G401.6 (cell line): Measurements from ENCODE around the gene CABP1.
"Not testable (repeated sequence)": the region's sequence is repeated elsewhere in the genome, so short reads cannot be mapped to it uniquely, and the experiment has no call there.

Source experiments
- FAIRE-seq: peaks from 2 replicates; lab custom pipeline; 2012; peaks lifted over from hg19 to GRCh38; lab: Jason Lieb, UNC

CABP1 gene

DNA sequence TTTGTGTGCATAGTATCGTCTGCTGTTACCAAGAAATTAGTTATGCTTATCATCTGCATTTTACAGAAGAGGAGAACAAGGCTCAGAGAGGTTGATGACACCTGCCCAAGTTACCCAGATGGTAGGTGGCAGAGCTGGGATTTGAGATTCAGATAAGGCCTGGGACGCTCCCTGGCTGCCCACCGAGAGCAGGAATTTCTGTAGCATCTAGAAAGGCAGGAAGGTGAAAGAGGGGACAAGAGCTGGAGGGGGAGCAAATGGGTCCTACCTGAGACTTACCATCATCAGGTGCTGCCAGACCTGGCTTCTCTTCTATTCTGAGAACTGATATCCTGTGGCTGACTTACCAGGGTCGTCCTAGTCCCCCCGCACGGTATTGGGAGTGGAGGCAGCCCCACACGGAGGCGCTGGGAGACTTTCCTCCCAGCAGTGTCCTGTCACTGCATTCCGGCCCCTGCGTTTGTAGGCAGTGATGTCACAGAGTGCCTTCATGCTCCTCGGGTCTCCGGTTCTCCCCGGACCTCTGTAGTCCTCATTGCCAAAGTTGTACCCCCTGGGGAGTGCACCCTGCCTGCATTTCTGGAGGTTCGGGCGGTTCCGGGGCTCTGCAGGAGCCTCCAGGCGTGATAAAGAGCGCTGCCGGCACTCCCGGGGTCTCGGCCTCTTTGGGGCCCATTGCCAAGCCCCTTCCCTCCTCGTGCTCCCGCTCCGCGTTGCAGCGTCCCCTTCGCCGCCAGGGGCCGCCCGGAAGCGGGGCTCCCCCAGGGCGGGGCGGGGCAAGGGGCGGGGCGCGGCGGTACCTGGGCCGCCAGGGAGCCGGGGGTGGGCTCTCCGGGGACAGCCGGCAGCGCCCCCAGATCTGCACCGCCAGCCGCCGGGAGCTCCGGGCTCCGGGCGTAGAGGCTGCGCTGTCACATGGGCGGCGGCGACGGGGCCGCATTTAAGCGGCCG, at the start of gene CABP1:
Gene CABP1, plus strand, starts transcription at position 856 of the 951 bp plus-strand sequence. Its CDS starts 60 bp downstream, at position 916.
- FAIRE-seq, result no peak

DNA sequence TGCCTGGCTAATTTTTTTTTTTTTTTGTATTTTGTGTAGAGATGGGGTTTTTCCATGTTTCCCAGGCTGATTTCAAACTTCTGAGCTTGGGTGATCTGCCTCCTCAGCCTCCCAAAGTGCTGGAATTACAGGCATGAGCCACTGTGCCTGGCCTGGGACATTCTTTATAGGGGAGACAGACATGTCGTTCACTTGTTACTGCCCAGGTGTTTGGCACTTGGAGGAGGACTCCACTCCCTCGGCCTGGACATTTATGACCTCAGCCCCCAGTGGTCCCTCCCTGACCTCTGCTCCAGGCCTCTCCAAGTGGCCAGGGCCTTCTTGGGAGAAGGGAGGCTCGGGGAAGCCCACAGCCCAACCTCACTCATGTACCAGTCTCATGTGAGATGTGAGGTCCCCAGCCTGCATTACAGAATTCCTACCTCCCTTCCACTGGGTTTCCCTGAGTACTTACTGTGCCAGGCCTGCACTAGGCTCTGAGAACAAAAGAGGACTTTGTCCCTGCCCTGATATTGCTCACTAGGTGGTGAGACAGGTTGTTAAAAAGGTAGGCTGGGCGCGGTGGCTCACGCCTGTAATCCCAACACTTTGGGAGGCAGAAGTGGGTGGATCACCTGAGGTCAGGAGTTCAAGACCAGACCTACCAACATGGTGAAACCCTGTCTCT, 49.6 kb upstream of the CABP1 start:
- FAIRE-seq, result no peak

GRCh38 chr12:120592121-120593049, 48.0 kb upstream of the CABP1 start:
- no peak for FAIRE-seq

DNA sequence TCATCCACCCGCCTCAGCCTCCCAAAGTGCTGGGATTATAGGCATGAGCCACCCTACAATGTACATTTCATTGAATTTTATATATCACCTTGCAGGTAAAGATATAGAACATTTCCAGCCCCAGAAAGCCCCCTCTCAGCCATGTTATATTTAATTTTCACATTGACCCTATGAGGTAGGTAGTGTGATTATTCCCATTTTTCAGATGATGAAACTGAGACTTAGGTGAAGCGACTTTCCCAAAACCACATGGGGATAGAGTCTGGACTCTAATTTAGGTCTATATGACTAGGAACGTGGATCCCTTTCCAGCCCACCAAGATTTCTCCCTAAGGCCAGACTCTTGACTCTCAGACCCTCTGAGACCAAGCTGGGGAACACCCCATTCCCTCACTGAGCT, 43.5 kb upstream of the CABP1 start:
- FAIRE-seq, result no peak

DNA sequence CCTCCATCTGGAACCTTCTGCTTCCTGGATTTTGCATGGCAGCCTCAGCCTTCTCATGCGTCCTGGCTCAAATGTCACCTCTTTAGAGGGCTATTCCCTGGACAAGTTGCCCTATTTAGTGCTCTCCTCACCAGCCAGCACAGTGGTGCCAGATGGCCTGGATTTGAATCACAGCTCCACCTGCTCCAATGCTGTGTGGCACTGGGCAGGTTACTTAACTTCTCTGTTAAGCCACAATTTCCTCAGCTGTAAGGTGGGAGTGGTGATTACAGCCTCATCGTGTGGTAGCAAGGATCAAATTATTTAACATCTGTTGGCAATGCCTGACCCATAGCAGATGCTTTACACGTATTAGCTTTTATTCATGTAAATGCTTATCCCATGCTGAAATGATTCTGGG, 42.6 kb upstream of the CABP1 start:
- FAIRE-seq, result no peak

DNA sequence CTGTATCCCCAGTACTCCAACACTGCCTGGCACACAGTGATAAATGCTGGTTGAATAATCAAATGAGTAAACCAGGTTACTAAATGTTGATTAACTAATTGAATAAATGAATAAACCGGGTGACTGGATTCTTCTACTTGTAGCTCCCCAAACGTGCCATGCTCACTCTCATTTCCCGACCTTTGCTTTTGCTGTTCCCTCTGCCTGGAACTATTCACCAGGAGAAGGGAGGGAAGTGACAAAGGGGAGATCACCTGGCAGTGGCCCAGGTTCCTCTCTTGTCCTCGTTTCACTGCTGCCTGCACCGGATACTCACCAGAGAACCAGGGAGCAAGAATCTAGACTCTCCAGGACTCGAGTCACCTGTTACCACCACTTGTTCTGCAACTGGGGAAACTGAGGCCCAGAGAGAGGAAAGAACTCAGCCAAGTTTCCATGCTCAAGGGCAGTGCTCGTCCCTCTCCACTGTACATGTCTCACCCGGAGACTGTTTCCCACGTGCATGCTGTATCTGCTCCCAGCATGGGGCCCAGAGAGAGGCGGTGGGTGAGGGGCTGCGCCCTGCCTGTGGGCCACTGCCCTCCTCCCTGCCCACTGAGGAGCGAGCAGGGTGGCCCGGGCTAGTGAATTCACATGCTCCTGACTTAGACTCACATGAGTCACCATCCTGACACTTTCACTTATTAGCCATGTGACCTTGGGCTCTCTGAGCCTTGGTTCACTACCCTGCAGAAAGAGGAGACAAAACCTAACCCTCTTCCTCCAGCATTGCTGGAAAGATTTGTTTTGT, 41.6 kb upstream of the CABP1 start:
- FAIRE-seq, result no peak

- no peak for FAIRE-seq
Measured at GRCh38 chr12:120599672-120600552, 40.5 kb upstream of the CABP1 start.

DNA sequence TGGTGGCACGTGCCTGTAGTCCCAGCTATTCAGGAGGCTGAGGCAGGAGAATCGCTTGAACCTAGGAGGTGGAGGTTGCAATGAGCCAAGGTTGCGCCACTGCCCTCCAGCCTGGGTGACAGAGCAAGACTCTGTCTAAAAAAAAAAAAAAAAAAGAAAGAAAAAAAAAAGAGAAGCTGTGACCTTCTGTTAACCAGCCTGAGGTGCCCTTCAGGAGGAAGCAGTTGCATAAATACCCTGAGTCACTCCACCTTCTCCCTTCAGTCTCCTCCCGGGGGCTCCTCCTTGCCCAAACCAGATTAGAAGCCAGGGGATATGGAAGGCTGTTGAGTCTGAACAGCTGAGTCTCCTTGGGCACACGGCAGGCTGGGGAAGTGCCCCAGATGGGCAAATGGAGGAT, 38.0 kb upstream of the CABP1 start:
- not testable (repeated sequence) for FAIRE-seq

GRCh38 chr12:120610560-120610959, 29.9 kb upstream of the CABP1 start:
- no peak for FAIRE-seq

- FAIRE-seq, result not testable (repeated sequence)
Measured at GRCh38 chr12:120611534-120611933, 28.9 kb upstream of the CABP1 start.

DNA sequence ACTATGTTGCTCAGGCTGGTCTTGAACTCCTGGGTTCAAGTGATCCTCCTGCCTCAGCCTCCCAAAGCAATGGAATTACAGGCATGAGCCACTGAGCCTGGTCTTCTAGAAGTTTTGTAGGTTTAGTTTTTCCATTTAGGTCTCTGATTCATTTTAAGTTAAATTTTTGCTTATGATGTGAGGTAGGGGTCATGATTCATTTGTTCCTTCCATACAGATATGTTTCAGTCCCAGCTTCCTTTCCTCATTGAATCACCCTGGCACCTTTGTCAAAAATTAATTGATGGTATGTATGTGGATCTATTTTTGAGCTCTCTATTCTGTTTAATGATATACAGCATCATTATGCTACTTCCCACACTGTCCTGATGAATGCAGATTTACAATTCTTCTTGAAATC, 25.6 kb upstream of the CABP1 start:
- no peak for FAIRE-seq

DNA sequence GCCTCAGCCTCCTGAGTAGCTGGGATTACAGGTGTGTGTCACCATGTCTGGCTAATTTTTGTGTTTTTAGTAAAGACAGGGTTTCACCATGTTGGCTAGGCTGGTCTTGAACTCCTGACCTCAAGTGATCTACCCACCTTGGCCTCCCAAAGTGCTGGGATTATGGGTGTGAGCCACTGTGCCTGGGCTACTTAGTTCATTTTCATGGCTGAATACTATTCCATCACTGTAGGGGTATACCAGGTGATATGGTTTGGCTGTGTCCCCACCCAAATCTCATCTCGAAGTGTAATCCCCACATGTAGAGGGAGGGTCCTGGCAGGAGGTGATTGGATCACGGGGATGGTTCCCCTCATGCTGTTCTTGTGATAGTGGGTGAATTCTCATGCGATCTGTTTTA, 23.2 kb upstream of the CABP1 start:
- not testable (repeated sequence) for FAIRE-seq

GRCh38 chr12:120617767-120618166, 22.7 kb upstream of the CABP1 start:
- FAIRE-seq, result not testable (repeated sequence)

DNA sequence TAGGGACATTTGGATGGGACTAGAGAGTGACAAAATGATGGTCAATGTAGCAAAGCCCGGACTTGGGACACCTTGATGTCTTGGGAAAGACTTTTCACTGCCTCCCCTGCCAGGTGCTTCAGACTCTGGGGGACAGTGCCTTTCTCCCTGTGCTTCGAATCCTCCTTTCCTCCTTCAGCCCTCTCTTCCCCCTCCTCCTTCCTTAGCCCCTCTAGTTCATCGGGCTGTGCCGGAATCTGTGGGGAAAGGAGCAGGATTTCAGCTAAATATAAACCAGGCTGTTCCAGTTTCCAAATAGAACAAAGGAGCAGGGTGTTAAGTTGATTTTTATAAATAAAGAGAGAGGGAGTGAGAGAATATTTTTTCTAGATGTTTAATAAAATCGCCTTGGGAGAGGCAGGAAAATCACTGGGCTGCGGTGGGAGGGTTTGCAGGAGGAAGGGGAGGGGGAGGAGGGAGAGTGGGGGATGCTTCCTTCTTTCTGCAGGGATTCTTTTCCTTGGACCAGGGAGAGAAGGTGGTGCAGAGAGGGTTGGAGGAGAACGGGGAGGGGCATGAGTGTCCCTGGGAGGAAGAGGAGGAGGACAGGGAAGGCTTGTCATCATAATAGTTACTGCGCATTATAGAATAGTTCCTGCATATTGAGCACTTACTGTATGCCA, 21.3 kb upstream of the CABP1 start:
- no peak for FAIRE-seq

- FAIRE-seq, result no peak
Measured at GRCh38 chr12:120620624-120621023, 19.8 kb upstream of the CABP1 start.

DNA sequence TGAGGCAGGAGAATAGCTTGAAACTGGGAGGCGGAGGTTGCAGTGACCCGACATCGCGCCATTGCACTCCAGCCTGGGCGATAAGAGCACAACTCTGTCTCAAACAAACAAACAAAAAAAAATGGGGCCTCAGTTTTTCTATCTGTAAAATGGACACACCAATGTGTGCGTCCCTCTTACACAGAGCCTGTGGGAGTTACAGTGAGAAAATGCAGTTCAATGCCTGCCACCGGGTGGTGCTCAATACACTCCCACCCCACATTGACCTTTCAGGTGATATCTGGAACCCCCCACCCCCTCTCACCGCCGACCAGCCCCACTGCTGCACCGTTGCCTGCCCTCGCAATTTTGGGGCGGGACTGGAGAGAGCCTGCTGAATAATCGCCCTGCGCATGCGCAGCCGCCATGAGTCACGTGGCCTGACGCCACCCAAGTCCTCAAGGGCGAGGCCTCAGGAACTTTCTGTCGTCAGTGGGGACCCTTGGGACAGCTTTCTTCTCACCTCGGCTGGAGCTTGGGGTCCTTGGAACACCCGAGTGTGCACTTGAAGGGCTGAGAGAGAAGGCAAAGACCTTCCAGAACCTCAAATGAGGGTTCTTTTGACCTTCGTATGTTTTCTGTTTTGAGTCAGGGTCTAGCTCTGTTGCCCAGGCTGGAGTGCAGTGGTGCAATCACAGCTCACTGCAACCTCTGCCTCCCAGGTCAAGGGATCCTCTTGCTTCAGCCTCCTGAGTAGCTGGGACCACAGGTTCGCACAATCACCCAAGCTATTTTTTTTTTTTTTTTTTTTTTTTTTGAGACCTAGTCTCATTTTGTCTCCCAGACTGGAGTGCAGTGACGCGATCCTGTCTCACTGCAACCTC, 14.6 kb upstream of the CABP1 start:
- FAIRE-seq, result no peak

DNA sequence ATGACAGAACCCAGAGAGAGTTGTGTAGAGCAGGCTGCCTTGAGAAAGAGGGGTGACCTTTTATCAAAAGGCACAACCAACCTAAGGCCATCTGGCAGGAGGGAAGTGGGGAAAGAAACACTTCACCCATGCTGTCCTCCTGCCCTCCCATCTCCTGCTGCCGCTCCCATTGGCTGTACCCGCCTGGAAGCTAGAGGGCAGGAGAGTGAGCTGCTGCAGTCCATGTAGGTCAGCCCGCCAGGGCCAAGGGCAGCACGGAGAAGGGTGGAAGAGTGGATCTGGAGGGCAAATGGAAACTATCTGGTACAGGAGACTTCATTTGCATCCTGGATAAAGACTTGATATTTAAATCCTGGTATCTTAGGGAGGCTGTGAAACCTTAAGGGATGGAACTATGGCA, 11.5 kb upstream of the CABP1 start:
- no peak for FAIRE-seq

DNA sequence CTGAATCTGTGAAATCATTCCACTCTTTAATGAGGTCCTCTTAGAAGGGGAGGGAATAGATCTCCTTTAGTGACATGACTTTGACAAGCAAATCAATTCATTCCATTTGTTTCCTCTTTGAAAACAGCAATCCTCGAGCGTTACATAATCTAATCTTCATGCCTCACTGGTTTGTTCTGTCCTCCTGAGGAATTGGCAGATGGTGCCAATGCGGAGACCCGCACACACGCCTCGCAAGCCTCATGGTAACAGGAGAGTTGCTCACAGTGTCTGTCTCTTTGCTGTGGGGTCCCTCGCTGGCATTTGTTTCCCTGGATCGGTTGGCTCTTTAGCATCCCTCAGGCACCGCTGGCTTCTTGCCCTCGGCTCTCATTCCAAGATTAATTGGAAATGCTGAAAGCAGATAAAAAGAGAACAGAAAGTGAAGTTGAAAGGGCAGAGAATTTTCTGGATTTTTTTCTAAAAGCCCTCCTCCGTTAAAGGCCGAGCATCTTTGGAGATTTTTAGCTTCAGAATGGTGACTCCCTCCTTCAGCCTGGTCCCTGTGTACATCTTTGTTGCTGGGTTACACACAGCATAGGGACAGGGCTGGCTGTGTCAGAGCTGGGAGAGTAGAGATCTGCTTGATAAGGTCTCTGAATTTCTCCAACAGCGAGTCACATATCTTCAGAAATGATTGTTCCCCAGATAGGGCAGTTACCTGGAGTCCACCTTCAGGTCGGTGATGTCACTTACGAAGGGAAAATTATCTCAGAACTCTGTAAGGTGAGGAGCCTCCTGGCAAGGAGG, 10.1 kb upstream of the CABP1 start:
- no peak for FAIRE-seq
